Mesendoderm (in vitro differentiated cells): ENCODE results near the gene CREB5.

Experiments used
- DNase-seq: peaks from one replicate; pipeline ENCODE4 v3.0.0; 2013
- H2AK5ac ChIP-seq: 2 replicates; pipeline ENCODE4 v1.6.1; 2013; ENCODE audit warnings: low read length, inconsistent platforms
- H2BK120ac ChIP-seq: 2 replicates; pipeline ENCODE4 v1.6.1; 2013; ENCODE audit warnings: low read depth, mild to moderate bottlenecking, low read length, moderate library complexity, mixed read lengths
- H2BK15ac ChIP-seq: replicated peaks from 2 replicates; pipeline ENCODE4 v1.6.1; 2013; ENCODE audit warnings: low read depth, mild to moderate bottlenecking, moderate library complexity
- H2BK5ac ChIP-seq: 2 replicates; pipeline ENCODE4 v1.6.1; 2013; ENCODE audit warnings: low read length, inconsistent platforms
- H3K18ac ChIP-seq: 2 replicates; pipeline ENCODE4 v1.6.1; 2013; ENCODE audit warnings: mild to moderate bottlenecking, low read length, mixed read lengths
- H3K23ac ChIP-seq: one replicate; pipeline ENCODE4 v1.6.1; 2013; ENCODE audit warnings: low read length
- H3K27ac ChIP-seq: 2 replicates; pipeline ENCODE4 v1.5.1; 2013; ENCODE audit warnings: low read depth, mild to moderate bottlenecking, inconsistent platforms, low read length, moderate library complexity
- H3K27me3 ChIP-seq: 2 replicates; pipeline ENCODE4 v1.6.1; 2013; ENCODE audit warnings: low read length, control low read depth, mild to moderate bottlenecking, inconsistent platforms; ENCODE audit not compliant: insufficient read depth, poor library complexity
- H3K36me3 ChIP-seq: 2 replicates; pipeline ENCODE4 v1.6.1; 2013; ENCODE audit warnings: low read length, inconsistent platforms; ENCODE audit not compliant: control insufficient read depth, insufficient read depth
- H3K4ac ChIP-seq: one replicate; pipeline ENCODE4 v1.6.1; 2013; ENCODE audit warnings: low read depth, mild to moderate bottlenecking, low read length, moderate library complexity
- H3K4me1 ChIP-seq: 2 replicates; pipeline ENCODE4 v1.6.1; 2013; ENCODE audit warnings: low read depth, low read length, inconsistent platforms; ENCODE audit not compliant: control insufficient read depth
- H3K4me2 ChIP-seq: 2 replicates; pipeline ENCODE4 v1.6.1; 2013; ENCODE audit warnings: low read length
- H3K4me3 ChIP-seq: 2 replicates; pipeline ENCODE4 v1.5.1; 2013; ENCODE audit warnings: mild to moderate bottlenecking, low read length
- H3K56ac ChIP-seq: one replicate; pipeline ENCODE4 v1.6.1; 2013; ENCODE audit warnings: low read length
- H3K79me1 ChIP-seq: 2 replicates; pipeline ENCODE4 v1.6.1; 2013; ENCODE audit warnings: low read length, inconsistent platforms
- H3K79me2 ChIP-seq: 2 replicates; pipeline ENCODE4 v1.6.1; 2013; ENCODE audit warnings: mild to moderate bottlenecking, low read length; ENCODE audit not compliant: control insufficient read depth, insufficient read depth
- H3K9ac ChIP-seq: 2 replicates; pipeline ENCODE4 v1.6.1; 2013; ENCODE audit warnings: low read length, inconsistent platforms
- H4K5ac ChIP-seq: one replicate; pipeline ENCODE4 v1.6.1; 2013; ENCODE audit warnings: low read length
- H4K8ac ChIP-seq: one replicate; pipeline ENCODE4 v1.6.1; 2013; ENCODE audit warnings: low read depth, mild to moderate bottlenecking, control low read depth, low read length, moderate library complexity
- WGBS: extraction: QIAGEN DNeasy Blood & Tissue Kit; methylation state at CpG from one replicate; pipeline ENCODE4 v1.1.7; 2013; ENCODE audit warnings: low lambda C conversion rate, missing lambda C conversion rate; ENCODE audit not compliant: insufficient coverage; ENCODE audit errors: extremely low coverage; 5-methylcytosine and 5-hydroxymethylcytosine counted together

Gene CREB5

GRCh38 chr7:28854750-28855074 is 442.4 kb downstream of the CREB5 start:
- H3K27me3 ChIP-seq, result peaks cover 2% of the 10 kb centered on the region
- no peak overlapping the region for H3K23ac ChIP-seq

GRCh38 chr7:28855538-28856217 is 443.4 kb downstream of the CREB5 start:
- Histone ChIP-seq H3K27me3 (peaks cover 2% of the 10 kb centered on the region), H3K79me2 (no peaks in the 10 kb centered on the region), H2BK5ac (no peak overlapping the region), H4K8ac (no peak overlapping the region), H3K4ac (no peak overlapping the region), H3K79me1 (no peaks in the 10 kb centered on the region), H3K4me2 (no peak overlapping the region), H3K18ac (no peak overlapping the region), H2BK120ac (no peak overlapping the region), H3K4me3 (no peak overlapping the region), H3K27ac (no peak overlapping the region), H3K4me1 (no peaks in the 10 kb centered on the region), H2AK5ac (no peak overlapping the region), H3K23ac (peak overlapping the region; percentile 45), H3K56ac (no peak overlapping the region), H3K9ac (no peak overlapping the region), H2BK15ac (no peak overlapping the region), H3K36me3 (no peaks in the 10 kb centered on the region), H4K5ac (no peak overlapping the region)
- peak; percentile 63 for DNase-seq
- no CpG with 5 or more reads among the region's 4 CpGs for WGBS

More at GRCh38 chr7:28854750-28855074, 442.4 kb downstream of the CREB5 start:
- no peak for DNase-seq
- Histone ChIP-seq H3K9ac (no peak overlapping the region), H3K18ac (no peak overlapping the region), H4K8ac (no peak overlapping the region), H3K4me1 (no peaks in the 10 kb centered on the region), H4K5ac (no peak overlapping the region), H3K4me2 (no peak overlapping the region), H3K4ac (no peak overlapping the region), H3K36me3 (no peaks in the 10 kb centered on the region), H3K4me3 (no peak overlapping the region), H2BK15ac (no peak overlapping the region), H2BK5ac (no peak overlapping the region), H3K56ac (no peak overlapping the region), H3K79me1 (no peaks in the 10 kb centered on the region), H2BK120ac (no peak overlapping the region), H3K27ac (no peak overlapping the region), H3K79me2 (no peaks in the 10 kb centered on the region), H2AK5ac (no peak overlapping the region)
- no CpG with 5 or more reads among the region's 3 CpGs for WGBS

GRCh38 chr7:28856656-28857055 is 444.3 kb downstream of the CREB5 start:
- Histone ChIP-seq H2BK15ac (no peak overlapping the region), H2BK120ac (no peak overlapping the region), H3K79me2 (no peaks in the 10 kb centered on the region), H3K4me1 (no peaks in the 10 kb centered on the region), H3K36me3 (no peaks in the 10 kb centered on the region), H3K23ac (no peak overlapping the region), H3K18ac (no peak overlapping the region), H4K8ac (no peak overlapping the region), H3K4me3 (no peak overlapping the region), H3K79me1 (no peaks in the 10 kb centered on the region), H3K27ac (no peak overlapping the region), H4K5ac (no peak overlapping the region), H3K27me3 (peaks cover 2% of the 10 kb centered on the region), H2AK5ac (no peak overlapping the region), H3K4ac (peak overlapping the region; percentile 71), H3K9ac (no peak overlapping the region), H2BK5ac (no peak overlapping the region), H3K56ac (no peak overlapping the region), H3K4me2 (no peak overlapping the region)
- no CpG with 5 or more reads among the region's 5 CpGs for WGBS
- DNase-seq, result no peak

- H3K79me2 ChIP-seq, result no peaks in the 10 kb centered on the region
- H2BK120ac ChIP-seq, result no peak overlapping the region
- H2BK15ac ChIP-seq, result no peak overlapping the region
- no peak overlapping the region for H3K27ac ChIP-seq
- peaks cover 2% of the 10 kb centered on the region for H3K27me3 ChIP-seq
- no peak overlapping the region for H3K4ac ChIP-seq
- H3K4me3 ChIP-seq, result no peak overlapping the region
- no peaks in the 10 kb centered on the region for H3K4me1 ChIP-seq
- no peak overlapping the region for H3K4me2 ChIP-seq
- H2BK5ac ChIP-seq, result no peak overlapping the region
- no peak for DNase-seq
- no peak overlapping the region for H4K8ac ChIP-seq
- H2AK5ac ChIP-seq, result no peak overlapping the region
- H3K79me1 ChIP-seq, result no peaks in the 10 kb centered on the region
- H3K23ac ChIP-seq, result no peak overlapping the region
- H3K36me3 ChIP-seq, result no peaks in the 10 kb centered on the region
- no peak overlapping the region for H4K5ac ChIP-seq
- no peak overlapping the region for H3K56ac ChIP-seq
- no peak overlapping the region for H3K18ac ChIP-seq
- no CpG with 5 or more reads among the region's 1 CpG for WGBS
- H3K9ac ChIP-seq, result no peak overlapping the region
These were observed 445.9 kb downstream of the CREB5 start for GRCh38 chr7:28858206-28858605.

DNA sequence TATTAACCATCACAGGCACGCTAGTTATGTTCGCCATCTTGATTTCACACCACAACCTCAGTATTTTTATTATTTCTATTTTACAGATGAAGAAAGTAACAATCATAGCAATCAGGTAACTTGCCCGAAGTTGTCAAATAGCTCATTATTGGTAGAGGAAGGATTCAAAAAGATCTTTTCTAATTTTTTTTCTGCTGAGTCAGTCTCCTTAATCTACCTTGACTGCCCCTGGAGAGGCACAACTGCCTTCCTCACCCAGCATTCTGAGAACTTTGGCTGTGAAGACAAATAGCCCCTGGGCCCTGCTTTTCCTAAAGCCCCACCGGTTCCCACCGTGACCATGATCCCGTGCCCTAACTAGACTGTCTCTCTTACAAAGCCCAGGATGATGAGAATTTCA is 446.6 kb downstream of the CREB5 start:
- Histone ChIP-seq H3K23ac (no peak overlapping the region), H3K79me2 (no peaks in the 10 kb centered on the region), H2AK5ac (no peak overlapping the region), H2BK15ac (no peak overlapping the region), H3K36me3 (no peaks in the 10 kb centered on the region), H4K8ac (no peak overlapping the region), H3K18ac (no peak overlapping the region), H3K9ac (no peak overlapping the region), H3K79me1 (no peaks in the 10 kb centered on the region), H3K4me1 (no peaks in the 10 kb centered on the region), H3K4me3 (no peak overlapping the region), H3K4ac (no peak overlapping the region), H3K4me2 (no peak overlapping the region), H2BK120ac (no peak overlapping the region), H2BK5ac (no peak overlapping the region), H3K27ac (no peak overlapping the region), H4K5ac (no peak overlapping the region), H3K56ac (no peak overlapping the region), H3K27me3 (no peaks in the 10 kb centered on the region)
- DNase-seq, result no peak
- WGBS, result no CpG with 5 or more reads among the region's 6 CpGs

DNA sequence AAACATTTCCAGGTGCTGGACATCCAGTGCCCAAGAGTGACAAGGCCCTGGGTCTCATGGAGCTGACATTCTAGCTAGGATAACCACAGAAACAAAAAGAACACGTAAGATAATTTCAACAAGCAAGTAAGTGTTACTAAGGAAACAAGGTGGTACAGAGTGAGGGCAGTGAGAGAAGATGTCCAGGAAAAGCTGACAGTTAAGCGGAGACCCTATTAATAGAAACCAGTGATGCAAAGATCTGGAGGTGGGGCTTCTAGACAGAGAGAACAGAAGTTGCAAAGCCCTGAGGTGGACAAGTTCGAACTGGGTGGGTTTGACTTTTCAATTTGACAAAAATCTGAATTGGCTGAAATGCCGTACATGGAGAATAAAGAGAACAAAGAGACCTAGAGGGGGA is 449.5 kb downstream of the CREB5 start:
- H3K56ac ChIP-seq, result no peak overlapping the region
- DNase-seq, result no peak
- H4K8ac ChIP-seq, result no peak overlapping the region
- no peak overlapping the region for H3K4me3 ChIP-seq
- H3K23ac ChIP-seq, result no peak overlapping the region
- H2BK5ac ChIP-seq, result no peak overlapping the region
- H3K36me3 ChIP-seq, result no peaks in the 10 kb centered on the region
- no peak overlapping the region for H3K4me2 ChIP-seq
- no peak overlapping the region for H3K27ac ChIP-seq
- H3K9ac ChIP-seq, result no peak overlapping the region
- no peak overlapping the region for H3K18ac ChIP-seq
- WGBS, result no CpG with 5 or more reads among the region's 4 CpGs
- no peak overlapping the region for H2AK5ac ChIP-seq
- H2BK15ac ChIP-seq, result no peak overlapping the region
- H4K5ac ChIP-seq, result no peak overlapping the region
- no peak overlapping the region for H2BK120ac ChIP-seq
- H3K79me2 ChIP-seq, result no peaks in the 10 kb centered on the region
- H3K4me1 ChIP-seq, result peaks cover 2% of the 10 kb centered on the region
- H3K79me1 ChIP-seq, result no peaks in the 10 kb centered on the region
- no peak overlapping the region for H3K4ac ChIP-seq
- H3K27me3 ChIP-seq, result no peaks in the 10 kb centered on the region
